GM18907 (cell line): ENCODE measurements around the gene SURF2.
A peak's percentile ranks its signal among the peaks of the same experiment; 100 is the strongest.
"Not testable (repeated sequence)": the region's sequence is repeated elsewhere in the genome, so short reads cannot be mapped to it uniquely, and the experiment has no call there.

Experiments
- ATAC-seq: cut with Tn5 transposase; IDR thresholded peaks from one replicate; pipeline ENCODE4 v1.9.1; 2021; ENCODE audit warnings: mild to moderate bottlenecking, moderate library complexity; ENCODE audit not compliant: unreplicated experiment

SURF2 gene

DNA sequence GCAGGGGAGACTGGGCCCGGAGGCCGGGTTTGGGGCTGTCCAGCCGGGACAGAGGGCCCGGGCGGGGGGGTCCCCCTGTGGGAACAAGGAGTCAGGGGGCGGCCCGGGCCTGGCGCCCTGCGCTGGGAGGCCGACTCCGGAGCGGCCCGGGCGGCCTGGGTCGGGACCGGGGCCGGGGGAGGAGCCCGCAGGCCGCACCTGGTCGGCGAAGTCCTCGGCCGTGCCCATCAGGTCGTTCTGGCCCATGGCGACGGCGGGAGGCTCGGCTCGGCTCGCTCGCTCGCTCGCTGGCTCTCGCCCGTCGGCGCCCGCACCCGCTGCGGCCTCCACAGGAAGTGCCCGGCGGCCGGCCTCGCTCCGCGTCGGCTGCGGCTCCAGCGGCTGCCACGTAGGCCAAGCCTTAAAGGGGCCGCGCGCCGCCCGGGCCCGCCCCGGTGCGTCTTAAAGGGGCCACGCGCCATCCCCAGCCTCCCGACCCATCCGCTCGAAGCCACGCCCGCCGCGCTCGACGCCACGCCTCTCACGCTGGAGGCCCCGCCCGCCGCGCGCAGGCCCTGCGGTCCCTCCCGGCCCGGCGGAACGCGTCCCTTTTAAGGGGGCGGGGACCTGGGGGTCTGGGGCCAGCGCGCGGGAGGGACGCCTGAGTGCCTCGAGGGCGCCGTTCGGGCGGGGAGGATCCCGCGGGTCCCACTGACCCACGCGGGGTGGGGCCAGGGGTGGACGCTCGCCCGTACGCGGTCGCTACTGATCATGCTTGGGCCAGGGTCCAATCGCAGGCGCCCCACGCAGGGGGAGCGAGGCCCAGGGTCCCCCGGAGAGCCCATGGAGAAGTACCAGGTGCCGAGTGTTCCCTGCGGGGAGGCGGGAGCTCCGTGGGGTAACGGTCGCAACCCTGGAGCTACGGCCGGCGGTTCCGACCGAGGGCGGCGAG, 19.6 kb downstream of the SURF2 start, which contains the start of the genes STKLD1 and SURF4:
TSS of gene STKLD1 (plus strand) at position 643 of the 931 bp plus-strand sequence. CDS start at position 751, 108 bp downstream.
TSS of gene SURF4 (minus strand) at position 337 of the 931 bp plus-strand sequence. CDS start at position 246, 91 bp downstream.
- ATAC-seq: peak; percentile 85

DNA sequence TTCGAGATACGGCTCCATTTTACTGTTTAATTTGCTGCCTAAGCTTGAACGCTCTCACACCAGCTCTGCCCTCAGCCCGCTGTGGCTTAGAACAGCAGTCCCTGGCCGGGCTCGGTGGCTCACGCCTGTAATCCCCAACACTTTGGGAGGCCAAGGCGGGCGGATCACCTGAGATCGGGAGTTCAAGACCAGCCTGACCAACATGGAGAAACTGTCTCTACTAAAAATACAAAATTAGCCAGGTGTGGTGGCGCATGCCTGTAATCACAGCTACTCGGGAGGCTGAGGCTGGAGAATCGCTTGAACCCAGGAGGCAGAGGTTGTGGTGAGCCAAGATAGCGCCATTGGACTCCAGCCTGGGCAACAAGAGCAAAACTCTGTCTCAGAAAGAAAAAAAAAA, 20.9 kb downstream of the SURF2 start:
- ATAC-seq: not testable (repeated sequence)

DNA sequence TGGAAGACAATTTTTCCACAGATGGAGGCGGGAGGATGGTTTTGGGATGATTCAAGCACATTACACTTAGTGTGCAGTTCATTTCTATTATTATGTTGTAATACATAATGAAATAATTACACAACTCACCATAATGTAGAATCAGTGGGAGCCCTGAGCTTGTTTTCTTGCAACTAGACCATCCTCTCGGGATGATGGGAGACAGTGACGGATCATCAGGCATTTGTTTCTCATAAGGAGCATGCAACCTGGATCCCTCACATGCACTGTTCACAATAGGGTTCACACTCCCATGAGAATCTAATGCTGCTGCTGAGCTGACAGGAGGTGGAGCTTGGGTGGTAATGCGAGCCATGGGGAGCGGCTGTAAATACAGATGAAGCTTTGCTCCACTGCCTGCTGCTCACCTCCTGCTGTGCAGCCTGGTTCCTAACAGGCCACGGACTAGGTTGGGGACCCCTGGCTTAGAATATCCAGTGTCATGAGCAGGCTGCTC, 21.4 kb downstream of the SURF2 start:
- ATAC-seq: no peak

DNA sequence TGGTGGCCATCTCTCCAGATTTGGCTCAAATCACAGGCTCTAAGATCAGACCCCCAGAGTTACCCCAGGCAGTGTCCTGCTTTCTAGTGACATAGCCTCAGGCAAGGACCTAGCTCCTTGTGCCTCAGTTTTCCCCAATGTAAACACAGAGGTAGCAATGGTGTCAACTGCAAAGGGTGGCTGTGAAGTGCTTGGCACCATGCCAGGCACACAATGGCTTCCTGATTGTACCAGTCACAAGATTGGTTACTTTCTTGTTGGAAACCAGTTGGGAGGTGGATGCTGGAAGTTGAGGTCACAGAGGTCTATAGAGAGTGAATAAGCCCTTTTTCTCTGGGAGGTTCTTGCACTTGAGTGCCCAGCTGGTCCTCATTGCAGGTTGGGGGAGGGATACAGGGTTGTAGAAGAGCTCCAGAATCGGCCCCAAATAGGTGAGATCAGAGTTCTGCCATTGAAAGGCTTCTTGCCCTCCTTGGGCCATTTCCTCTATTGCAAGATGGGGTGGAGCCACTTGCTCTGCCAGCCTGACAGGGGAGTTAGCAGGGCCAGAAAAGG, 22.1 kb downstream of the SURF2 start:
- no peak for ATAC-seq

DNA sequence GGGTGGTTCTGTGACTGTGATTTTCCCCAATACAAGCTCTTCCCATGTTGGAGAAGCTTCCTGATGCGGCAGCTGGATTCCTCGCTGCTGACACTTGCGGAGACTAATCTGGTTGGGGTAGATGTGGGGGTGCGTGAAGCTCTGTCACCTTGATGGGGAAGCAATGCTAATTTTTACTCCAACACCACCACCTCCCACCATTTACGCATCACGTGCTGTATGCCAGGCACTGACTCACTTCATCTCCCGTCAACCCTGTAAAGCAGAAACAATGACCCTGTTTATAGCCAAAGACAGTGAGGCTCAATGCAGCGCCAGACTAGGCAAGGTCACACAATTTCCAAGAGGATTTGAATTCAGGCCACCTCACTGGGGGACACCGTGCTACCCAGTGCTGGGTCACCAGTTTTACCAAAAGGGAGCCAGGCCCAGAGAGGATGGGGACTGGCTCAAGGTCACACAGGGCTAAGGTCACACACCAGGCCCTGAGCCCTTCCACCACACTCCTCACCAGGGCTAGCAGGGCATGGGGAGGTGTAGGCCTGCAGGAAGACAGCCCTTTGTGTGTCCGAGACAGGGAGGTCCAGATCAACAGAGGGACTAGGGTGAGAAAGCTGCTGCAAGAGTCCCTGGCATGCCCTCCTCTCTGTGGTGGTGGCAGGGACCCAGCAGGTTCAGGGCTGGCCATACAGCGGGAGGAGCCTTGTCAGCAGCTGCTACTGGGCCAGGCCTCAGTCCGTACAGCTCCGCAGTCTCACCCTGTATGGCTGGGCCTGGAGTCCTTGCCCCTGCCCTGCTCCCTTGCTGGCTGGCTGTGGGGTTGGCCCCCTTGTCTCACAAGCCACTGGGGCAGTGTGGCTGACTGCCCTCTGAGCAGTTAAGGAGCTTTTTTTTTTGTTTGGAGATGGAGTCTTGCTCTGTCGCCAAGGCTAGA, 23.1 kb downstream of the SURF2 start:
- ATAC-seq: no peak

DNA sequence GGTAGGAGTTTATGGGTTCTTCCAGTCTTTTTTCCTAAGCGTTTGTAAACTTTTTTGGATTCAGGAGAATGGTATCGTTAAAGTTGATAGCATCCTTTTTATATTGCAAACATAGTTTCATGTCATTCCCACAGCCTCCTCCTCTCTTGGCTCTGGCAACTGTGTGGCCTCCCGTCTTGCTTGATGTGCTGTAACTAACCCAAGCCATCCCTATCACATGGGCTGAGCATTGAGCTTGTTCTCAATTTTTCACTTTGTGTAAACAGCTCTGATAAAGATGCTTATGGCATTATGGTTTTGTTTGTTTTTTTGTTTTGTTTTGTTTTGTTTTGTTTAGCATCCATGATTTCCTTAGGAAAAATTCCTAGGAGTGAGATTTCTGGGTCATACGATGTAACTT, 24.4 kb downstream of the SURF2 start:
- ATAC-seq: no peak

DNA sequence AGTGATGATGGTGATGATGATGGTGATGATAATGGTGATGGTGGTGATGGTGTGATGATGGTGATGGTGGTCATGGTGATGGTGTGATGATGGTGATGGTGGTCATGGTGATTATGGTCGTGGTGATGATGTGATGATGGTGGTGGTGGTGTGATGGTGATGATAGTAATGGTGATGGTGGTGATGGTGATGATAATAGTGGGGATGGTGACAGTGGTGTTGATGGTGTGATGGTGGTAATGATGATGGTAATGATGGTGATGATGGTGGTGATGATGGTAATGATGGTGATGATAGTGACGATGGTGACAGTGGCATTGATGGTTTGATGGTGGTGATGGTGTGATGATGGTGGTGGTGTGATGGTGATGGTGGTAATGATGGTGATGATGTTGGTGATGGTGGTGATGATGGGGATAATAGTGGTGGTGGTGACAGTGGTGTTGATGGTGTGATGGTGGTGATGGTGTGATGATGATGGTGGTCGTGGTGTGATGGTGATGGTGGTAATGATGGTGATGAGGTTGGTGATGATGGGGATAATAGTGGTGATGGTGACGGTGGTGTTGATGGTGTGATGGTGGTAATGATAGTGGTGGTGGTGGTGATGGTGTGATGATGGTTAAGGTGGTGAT, 26.3 kb downstream of the SURF2 start:
- ATAC-seq: no peak

DNA sequence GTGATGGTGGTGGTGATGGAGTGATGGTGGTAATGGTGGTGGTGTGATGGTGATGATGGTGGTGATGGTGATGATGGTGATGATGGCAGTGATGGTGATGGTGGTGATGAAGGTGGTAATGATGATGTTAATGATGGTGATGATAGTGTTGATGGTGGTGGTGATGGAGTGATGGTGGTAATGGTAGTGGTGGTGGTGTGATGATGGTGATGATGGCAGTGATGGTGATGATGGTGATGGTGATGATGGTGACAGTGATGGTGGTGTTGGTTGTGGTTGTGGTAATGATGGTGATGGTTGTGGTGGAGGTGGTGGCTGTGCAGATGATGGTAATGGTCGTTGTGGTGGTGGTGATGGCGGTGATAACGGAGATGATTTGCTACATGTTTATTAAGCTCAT, 27.1 kb downstream of the SURF2 start:
- ATAC-seq: no peak

DNA sequence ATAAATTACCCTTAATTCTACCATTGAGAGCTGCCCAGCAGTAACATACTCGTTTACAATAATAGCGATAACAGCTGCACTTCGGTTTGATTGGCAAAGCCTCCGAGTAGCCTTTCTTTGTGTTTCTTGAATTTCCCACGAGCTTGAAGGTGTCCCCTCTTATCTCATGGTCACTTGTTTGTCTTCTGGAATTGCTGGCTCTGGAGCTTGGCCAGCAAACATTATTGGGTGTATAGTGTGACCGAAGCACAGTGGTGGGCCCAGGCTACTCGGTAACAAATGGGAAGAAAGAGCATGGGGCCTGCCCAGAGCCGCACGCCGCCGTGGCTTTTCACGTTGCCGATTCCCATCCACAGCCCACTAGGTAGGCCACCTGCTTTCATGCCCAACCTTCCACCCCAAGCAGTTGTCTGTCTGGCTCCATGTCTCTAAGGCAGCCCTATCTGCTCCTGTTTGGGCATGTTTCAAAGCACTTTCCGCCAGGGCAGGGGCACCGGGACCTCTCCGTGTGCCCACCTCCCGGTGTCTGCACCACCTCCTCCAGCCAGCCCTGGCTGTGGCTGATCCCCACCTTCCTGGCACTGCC, 28.5 kb downstream of the SURF2 start:
- ATAC-seq: no peak

DNA sequence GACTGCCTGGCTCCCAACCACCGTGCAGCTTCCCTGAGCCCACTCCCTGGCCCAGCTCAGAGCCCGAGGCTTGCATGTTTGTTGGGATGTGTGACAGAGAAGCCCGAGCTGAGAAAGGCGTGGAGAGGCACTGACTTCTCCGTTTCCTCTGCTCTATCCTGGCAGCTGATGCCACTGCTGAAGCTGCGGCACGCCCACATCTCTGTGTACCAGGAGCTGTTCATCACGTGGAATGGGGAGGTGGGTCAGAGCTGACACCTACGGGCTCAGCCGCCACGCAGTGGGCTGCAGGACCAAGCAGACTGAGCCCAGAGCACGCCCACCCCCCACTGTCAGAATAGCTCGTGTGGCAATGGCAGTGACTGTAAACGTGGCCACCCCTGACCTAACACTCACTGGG, 29.1 kb downstream of the SURF2 start:
- no peak for ATAC-seq

DNA sequence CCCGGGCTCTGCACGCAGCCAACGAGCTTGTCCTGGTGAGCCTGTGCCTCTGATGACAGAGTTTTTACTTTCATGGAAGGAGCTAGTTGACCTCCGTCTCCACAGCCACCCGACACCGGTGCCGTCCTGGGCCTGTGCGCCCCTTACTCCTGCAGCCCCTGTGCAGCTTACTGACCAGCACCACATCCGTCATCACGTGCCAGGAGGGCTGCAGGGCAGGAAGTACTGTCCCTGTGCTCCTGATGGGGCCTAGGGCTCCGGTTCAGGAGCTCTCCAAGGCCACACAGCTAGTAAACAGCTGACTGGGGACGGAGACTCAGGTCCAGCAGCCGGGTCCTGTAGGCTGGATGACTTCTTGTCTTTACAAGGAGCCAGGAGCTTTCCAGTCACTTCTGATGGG, 30.0 kb downstream of the SURF2 start:
- no peak for ATAC-seq

DNA sequence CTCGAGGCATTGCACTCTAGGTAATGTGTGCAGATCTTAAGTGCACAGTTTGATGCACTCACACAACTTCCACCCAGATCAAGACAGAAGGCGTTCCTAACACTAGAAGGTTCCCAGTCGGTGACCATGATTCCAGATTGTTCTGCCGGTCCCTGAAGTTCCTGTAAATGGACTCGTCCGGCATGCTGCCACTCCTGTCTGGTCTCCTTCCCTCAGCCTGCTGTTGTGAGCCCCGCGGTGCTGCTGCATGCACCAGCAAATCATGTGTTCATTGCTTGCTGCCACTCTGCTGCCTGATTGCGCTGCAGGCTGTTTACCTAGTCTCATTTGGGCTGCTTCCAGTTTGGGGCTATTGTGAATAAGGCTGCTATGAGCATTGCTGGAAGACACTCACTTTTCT, 31.3 kb downstream of the SURF2 start:
- ATAC-seq: no peak

DNA sequence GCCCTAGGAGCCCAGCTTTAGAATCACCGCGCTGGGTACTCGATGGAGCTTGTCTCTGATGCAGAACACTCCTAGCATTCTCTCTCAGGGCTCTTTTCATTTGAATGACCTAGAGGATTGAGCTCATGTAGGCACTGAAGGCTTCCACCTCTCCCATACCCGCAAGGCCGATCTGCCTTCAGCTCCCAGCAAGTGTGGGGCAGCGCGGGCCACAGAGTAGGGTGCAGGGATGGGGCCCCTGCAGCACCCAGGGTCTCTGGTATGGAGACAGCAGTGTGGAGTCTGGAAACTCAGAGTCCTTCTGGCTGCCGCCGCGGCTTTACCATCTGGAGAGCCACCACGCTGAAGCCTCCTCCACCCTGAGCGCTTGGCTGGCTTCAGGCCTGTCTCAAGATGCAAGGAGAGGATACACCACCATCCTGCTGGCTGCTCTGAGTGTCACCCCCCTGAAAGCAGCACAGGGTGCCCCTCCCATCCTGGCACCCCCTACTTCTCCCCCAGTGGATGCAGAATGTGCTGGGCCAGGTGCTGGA, 32.7 kb downstream of the SURF2 start:
- ATAC-seq: no peak

DNA sequence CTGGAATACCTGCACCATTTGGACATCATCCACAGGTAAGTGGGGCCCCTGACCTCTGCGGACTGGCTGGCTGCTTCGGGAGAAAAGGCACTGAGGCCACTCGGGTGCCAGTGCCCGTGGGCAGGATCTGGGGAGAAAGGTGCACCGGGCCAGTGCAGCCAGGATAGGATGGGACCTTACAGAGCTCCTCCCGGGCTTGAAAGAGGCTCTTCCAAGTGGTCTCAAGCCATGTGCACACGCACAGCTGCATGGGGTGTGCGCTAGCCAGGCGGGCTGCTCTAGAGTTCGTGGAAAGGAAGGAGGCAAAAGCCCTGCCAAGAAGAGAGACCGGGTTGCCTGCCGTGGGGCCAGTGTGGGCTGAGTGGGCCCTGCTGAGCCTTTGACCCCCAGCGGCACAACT, 33.2 kb downstream of the SURF2 start:
- ATAC-seq: no peak

DNA sequence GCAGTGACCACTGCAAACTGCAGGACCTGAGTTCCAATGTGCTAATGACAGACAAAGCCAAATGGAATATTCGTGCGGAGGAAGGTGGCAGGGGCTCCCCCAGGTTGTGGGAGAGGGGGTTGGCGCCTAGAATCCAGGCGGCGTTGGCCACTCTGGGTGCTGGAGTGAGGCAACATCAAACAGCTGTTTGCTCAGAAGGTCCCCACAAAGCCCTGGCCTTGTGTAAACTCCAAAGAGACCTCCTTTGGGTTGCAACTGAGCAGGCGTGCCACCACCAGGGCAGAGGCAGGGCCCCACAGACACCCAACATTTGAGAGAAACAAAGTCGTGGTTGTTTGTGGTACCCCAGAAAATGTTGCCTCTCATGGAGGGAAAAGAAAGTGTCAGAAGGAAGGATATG, 34.4 kb downstream of the SURF2 start:
- no peak for ATAC-seq

DNA sequence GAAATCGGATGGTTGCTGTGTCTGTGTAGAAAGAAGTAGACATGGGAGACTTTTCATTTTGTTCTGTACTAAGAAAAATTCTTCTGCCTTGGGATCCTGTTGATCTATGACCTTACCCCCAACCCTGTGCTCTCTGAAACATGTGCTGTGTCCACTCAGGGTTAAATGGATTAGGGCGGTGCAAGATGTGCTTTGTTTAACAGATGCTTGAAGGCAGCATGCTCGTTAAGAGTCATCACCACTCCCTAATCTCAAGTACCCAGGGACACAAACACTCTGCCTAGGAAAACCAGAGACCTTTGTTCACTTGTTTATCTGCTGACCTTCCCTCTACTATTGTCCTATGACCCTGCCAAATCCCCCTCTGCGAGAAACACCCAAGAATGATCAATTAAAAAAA, 35.1 kb downstream of the SURF2 start:
- not testable (repeated sequence) for ATAC-seq

DNA sequence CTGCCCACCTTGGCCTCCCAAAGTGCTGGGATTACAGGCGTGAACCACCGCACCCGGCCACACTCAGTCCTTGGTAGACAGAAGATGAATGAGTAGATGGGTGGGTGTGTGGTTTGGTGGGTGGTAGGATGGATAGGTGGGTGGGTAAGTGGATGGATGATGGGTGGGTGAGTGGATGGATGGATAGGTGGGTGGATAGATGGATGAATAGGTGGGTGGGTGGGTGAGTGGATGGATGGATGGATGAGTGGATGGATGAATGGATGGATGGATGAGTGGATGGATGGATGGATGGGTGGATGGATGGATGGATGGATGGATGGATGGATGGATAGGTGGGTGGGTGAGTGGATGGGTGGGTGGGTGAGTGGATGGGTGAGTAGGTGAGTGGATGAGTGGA, 36.0 kb downstream of the SURF2 start:
- ATAC-seq: not testable (repeated sequence)

DNA sequence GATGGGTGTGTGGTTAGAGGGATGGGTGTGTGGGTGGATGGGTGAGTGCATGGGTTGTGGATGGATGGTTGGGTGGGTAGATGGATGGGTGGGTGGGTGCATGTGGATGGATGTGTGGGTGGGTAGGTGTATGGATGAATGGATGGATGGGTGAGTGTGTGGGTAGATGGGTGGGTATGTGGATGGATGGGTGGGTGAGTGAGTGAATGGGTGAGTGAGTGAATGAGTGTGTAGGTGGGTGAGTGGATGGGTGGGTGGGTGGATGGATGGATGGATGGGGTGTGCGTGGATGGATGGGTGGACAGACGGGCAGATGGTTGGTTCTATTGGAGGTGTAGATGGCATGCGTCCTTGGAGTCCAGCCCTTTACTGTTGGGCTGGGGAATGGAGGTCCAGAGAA, 37.0 kb downstream of the SURF2 start:
- ATAC-seq: no peak

DNA sequence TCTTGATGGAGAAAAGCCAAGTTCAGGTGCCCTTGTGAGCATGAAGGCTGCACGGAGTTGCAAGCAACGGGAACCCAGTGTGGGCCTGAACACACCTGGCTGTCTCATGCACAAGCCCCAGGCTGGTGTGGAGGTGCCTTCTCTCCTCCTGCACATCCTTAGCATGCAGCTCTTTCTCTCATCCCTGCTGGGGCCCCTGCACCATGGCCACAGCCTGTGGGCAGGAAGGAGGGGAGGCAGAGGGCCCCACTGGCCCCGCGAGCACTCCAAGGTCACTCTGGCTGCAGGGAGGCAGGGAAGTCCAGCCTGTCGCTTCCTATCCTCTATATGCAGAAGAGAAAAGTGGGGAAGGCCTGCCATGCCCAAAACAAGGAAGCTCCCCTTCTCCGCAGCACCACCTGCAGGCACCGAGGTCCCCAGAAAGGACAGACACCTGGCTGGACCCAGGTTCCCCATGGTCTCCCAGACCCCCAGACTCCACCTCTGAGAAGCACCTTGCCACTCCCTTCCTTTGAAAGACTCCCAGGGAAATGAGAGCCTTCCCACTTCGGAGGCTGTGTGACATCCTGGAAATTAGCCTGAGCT, 38.4 kb downstream of the SURF2 start:
- ATAC-seq: no peak

DNA sequence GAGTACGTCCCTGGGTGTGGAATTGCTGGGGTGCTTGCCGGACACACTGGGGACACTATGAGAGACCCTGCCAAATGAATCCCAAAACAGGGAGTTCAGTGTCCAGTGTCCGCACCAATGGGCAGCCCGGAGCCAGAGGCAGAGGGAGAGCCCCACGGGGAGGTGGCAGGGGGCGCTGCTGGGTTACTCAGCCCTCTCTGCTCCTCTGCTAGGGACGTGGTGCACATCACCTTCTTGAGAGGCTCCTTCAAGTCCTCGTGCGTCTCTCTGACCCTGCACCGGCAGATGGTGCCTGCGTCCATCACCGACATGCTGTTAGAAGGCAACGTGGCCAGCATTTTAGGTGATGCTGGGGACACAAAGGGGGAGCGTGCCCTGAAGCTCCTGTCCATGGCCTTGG, 40.6 kb downstream of the SURF2 start:
- no peak for ATAC-seq
